Large intestine (tissue), 3 donors: ENCODE data around the gene LMNTD1. TPM values are rescaled to one million over a fixed set of nuclear protein-coding genes. Genes with fewer than 3 reads are reported as not detected.
"Not testable (repeated sequence)": the region's sequence is repeated elsewhere in the genome, so short reads cannot be mapped to it uniquely, and the experiment has no call there.

Source experiments
- DNase-seq, 2 donors: peaks; one replicate each; pipeline versions ENCODE4 v3.0.0 to v3.0.0-alpha.2; 2013
- H3K27ac ChIP-seq: one replicate; pipeline ENCODE4 v1.5.1; 2013; ENCODE audit warnings: low read length
- H3K27me3 ChIP-seq: 2 replicates; pipeline ENCODE4 v1.6.1; 2013; ENCODE audit warnings: low read length; ENCODE audit not compliant: control insufficient read depth, insufficient read depth
- H3K36me3 ChIP-seq: 2 replicates; pipeline ENCODE4 v1.6.1; 2013; ENCODE audit warnings: low read length; ENCODE audit not compliant: control insufficient read depth, insufficient read depth
- H3K4me1 ChIP-seq: one replicate; pipeline ENCODE4 v1.6.1; 2013; ENCODE audit warnings: low read length; ENCODE audit not compliant: control insufficient read depth, insufficient read depth
- H3K4me3 ChIP-seq: one replicate; pipeline ENCODE4 v1.5.1; 2013; ENCODE audit warnings: low read length
- H3K9me3 ChIP-seq: one replicate; pipeline ENCODE4 v1.6.1; 2013; ENCODE audit warnings: mild to moderate bottlenecking, low read depth, low read length, moderate library complexity; ENCODE audit not compliant: control insufficient read depth
- WGBS: methylation state at CpG from one replicate; pipeline ENCODE4 v1.1.5; 2013; ENCODE audit warnings: low lambda C conversion rate; ENCODE audit not compliant: insufficient coverage; 5-methylcytosine and 5-hydroxymethylcytosine counted together
- polyA plus RNA-seq: library from polyadenylated mRNA; unstranded; fragments of 120-200 nt; gene quantifications from one replicate; pipeline ENCODE4 v1.2.1, GENCODE V29; 2013

The LMNTD1 gene
- polyA plus RNA-seq, 1 donor = 0.22 TPM

DNA sequence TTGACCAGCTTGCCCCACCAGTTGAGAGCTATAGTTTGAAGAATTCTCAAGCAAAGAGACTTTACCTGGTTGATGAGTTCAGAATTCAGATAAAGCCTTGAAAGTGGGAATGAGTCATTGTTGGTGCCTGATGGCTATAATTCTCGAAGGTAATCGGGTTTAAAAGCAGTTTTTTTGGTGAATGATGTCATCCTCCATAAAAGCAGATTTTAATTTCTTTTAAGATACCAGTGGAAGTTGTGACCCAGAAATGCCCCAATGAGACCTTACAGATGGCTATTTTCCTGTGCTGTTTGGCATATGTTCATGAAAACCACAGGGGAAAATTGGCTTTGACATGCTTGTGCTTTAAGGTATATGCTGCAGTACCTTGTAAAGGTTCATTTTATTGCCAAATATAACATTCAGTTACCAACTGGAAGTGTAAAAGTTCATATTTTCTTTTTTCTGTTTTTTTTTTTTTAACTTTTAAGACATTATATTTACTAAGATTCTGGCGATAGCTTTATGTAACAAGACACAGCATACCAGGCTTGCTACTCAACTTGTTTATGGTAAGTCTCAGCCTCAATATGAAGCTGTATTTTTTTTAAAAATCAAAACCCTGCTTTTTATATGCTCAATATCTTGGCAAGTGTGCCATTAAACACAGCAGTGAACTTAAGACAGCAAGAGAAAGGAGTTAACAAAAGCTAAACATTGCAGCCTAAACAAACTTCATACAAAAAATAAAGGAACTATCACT is 119.3 kb downstream of the LMNTD1 start:
- Histone ChIP-seq H3K27ac (no peak overlapping the region), H3K36me3 (no peaks in the 10 kb centered on the region), H3K27me3 (no peaks in the 10 kb centered on the region), H3K4me1 (peaks cover 17% of the 10 kb centered on the region), H3K4me3 (no peak overlapping the region), H3K9me3 (no peaks in the 10 kb centered on the region)
- WGBS = no CpG with 5 or more reads among the region's 3 CpGs
- DNase-seq = peak; percentile 33 to 58

DNA sequence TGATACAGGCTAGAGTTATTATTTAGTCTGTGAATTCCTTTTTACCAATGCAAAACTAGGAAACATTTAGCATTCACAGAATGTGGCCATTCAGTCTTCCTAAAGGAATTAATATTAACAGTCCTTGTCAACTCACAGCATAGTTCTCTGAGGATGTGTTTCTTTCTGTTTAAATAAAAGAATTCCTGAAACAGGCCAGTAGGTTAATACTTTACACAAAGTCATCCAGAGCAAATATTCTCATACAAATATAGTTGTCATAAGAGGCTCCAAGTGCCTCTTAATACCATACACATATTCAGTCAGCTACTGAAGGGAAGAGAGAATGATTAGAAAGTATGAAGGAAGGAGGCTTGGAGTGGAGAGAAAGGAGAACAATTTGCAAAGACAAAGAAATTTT is 120.1 kb downstream of the LMNTD1 start:
- no peak overlapping the region for H3K4me3 ChIP-seq
- no peak for DNase-seq
- no peaks in the 10 kb centered on the region for H3K36me3 ChIP-seq
- no peaks in the 10 kb centered on the region for H3K27me3 ChIP-seq
- no peaks in the 10 kb centered on the region for H3K9me3 ChIP-seq
- no peak overlapping the region for H3K27ac ChIP-seq
- H3K4me1 ChIP-seq = peaks cover 17% of the 10 kb centered on the region

DNA sequence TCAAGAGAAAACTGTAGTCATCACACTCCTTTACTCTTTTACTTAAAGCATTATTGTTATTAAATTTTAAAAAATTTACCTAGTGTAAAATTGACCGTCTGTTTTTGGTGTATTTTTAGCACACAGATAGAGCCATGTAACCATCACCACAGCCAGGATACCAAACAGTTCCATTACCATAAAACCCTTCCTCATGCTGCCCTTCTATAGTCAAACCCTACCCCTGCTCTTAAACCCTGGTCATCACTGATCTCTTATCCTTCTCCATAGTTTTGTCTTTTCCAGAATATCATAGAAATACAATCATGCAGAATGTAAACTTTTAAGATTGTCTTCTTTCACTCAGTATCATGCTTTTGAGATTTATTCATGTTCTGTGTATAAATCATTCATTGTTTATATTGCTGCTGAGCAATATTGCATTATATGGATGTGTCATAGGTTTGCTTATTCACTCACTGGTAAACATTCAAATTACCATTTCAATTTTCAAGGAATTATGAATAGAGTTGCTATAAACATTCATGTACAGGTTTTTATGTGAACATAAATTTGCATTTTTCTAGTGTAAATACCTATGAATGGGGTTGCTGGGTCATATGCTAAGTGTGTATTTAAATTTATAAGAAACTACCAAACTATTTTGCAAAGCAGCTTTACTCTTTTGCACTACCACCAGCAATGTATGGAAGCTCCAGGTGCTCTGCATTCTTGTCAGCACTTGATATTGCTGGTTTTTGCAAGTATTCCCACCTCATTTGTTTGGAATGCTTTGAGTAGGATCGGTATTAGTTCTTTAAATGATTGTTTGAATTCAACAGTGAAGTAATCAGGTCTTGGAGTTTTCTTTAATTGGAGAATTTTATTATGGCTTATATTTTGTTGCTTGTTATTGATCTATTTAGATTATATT is 125.5 kb downstream of the LMNTD1 start:
- Histone ChIP-seq H3K4me3 (no peak overlapping the region), H3K27ac (no peak overlapping the region), H3K36me3 (no peaks in the 10 kb centered on the region), H3K27me3 (no peaks in the 10 kb centered on the region), H3K4me1 (peaks cover 5% of the 10 kb centered on the region), H3K9me3 (no peaks in the 10 kb centered on the region)
- WGBS = 78% methylated on average over 1 of the region's 2 CpGs
- DNase-seq = no peak

DNA sequence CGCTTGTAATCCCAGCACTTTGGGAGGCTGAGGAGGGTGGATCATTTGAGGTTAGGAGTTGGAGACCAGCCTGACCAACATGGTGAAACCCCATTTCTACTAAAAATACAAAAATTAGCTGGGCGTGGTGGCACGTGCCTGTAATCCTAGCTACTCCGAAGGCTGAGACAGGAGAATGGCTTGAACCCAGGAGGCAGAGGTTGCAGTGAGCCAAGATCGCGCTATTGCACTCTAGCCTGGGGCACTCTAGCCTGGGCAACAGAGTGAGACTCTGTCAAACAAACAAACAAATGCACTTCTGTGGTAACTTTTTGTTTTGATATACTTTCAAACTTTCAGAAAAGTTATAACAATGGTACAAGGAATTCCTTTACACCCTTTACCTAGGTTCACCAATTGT is 126.3 kb downstream of the LMNTD1 start:
- H3K4me1 ChIP-seq, H3K27ac ChIP-seq, DNase-seq, H3K36me3 ChIP-seq, H3K27me3 ChIP-seq, H3K4me3 ChIP-seq, H3K9me3 ChIP-seq: not testable (repeated sequence)
- WGBS = no CpG with 5 or more reads among the region's 6 CpGs
